GM18499 (cell line): ENCODE results near the gene DKK3.

ENCODE experiments used
- ATAC-seq: cut with Tn5 transposase; IDR thresholded peaks from one replicate; pipeline ENCODE4 v1.9.1; 2021; ENCODE audit warnings: moderate number of reproducible peaks; ENCODE audit not compliant: insufficient read depth, unreplicated experiment

Gene DKK3

DNA sequence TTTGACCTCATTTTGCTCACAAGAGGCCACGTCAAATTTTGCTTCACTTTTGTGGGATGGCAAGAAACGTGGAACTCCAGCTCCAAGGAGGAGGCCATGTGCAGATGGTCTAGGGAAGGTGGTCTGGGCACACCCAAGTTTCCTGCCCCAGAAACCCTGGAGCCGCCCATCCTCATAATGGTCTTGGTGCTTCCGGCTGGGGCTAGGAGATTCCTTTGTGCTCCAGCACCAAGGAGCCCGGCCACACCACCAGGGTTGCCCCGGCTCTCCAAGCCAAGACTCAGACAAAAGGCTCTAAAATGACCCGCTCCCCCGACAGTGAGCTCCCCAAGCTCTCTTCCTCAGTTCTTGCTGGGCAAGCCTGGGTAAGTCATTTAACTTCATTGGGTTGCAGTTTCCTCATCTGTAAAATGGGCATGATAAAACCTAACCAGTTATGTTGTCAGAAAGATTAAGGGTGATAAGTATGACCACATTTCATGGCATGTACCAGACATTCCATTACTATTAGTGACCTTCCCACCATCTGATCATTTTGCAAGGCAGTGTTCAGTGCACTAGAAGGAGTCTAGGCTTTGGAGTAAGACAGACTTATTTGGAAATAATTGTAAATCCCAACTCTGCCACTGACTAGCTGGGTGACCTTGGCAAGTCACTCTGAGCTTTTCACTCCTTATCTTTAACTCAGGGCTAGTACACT lies 23.3 kb downstream of the DKK3 start:
- no peak for ATAC-seq

GRCh38 chr11:11984563-11984962 lies 23.9 kb downstream of the DKK3 start:
- ATAC-seq: no peak

- no peak for ATAC-seq
Measured at GRCh38 chr11:11983427-11983826, 25.0 kb downstream of the DKK3 start.

DNA sequence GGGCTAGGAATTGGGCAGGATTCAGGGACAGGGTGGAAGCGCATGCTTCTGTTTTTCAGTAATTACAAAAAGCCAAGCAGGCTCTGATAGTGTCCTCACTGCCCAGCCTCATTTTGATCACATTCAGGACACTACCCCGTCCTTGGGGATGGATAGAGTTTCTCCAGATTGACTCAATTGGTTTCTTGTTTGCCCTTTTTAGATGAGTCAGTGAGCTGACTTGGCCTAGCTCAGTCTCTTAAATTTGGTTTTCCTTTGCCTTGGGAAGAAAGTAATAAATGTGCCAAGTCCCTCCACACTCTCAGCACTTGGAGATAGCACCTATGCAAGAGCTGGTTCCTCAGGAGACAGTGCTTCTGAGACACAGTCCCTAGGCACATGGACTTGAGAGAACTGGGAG lies 25.5 kb downstream of the DKK3 start:
- no peak for ATAC-seq

GRCh38 chr11:11982461-11982860 lies 26.0 kb downstream of the DKK3 start:
- ATAC-seq: no peak

GRCh38 chr11:11981840-11982239 lies 26.6 kb downstream of the DKK3 start:
- ATAC-seq: no peak

DNA sequence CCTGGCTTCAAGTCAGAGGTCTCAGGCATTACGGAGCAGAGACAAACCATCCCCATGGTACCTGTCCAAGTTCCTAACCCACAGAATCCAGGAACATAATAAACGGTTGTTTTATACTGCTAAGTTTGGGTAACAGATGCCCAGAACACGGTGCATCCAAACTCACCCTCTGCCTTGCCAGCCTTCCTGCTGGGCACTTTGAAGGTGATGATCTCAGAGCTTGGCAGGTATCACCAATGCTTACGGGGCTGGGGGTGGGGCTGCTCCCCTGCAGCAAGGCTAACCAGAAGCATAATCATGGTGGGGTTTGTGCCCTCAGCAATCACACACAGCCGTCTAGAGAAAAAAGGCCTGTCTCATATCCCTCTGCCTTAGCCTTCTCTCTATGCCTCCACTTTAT lies 27.1 kb downstream of the DKK3 start:
- no peak for ATAC-seq

DNA sequence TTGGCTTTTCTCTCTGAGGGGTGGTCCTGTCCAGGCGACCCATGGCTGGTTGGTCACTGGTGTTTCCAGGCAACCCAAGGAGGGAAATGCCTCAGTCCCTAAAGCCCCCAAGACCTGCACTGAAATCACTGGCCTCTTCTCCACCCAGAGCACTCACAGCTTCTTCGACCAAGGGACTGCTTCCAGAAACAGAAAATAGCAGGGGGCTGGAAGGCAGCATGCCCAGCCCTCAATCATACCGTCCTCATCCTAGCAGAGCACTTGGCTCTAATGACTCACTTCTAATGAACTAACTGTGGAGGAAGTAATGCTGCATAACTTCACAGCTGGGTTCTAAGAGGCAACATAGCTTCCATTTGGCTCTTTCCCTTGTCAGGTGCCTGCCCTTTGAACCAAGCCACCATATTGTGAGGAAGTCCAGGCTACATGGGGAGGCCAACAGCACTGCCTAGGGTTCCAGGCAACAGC lies 27.6 kb downstream of the DKK3 start:
- no peak for ATAC-seq

DNA sequence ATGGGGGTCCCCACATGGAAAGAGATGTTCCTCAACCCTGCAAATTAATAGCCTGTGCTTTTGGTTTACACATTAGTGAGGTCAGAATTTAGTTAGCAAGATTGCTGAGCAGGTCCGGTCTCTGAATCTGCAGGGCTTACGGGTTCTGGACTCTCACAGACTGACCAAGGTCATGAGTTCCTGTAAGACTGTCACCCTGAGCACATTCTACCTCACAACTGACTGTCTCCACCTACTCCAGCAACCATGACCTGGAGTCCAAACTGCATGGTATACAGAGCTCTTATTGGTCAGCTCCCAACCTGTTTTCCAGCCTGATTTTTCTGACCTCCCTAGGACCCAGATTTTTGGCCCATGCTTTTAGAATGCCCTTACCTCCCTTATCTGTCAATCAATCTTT lies 28.2 kb downstream of the DKK3 start:
- ATAC-seq: no peak

- ATAC-seq: no peak
Measured at GRCh38 chr11:11979488-11980117, 28.8 kb downstream of the DKK3 start.

DNA sequence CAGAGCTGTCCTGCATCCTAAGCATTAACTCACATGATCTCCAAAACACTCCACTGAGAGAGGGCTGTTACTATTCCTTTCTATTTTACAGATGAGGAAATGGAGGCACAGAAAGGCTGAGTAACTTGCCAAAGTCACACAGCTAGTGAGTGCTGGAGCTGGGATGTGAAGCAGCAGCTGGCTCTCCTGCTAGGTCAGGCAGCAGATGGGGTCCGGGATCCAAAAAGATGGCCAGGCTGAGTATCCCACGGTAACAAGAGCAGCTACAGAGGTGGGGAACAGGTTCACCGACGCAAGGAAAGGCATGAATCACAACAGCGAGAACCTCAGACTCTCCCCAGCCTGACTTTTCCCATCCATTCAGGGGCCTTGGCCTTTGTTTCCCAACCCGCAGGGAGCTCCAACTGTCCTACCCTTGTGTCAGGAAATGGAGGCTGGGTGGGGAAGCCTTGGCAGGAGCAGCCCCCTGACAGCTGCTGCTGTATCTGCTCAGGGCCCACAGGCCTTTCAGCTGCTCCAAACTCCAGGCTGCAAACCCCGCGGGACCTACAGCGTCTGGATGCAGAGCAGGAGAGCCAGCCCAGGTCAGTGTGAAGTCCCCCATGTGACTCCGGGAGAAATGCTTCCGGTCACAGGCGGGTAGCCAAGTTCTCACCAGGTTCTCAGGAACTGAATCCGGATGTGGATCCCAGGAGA lies 29.5 kb downstream of the DKK3 start:
- no peak for ATAC-seq

- no peak for ATAC-seq
Measured at GRCh38 chr11:11978098-11978637, 30.3 kb downstream of the DKK3 start.

DNA sequence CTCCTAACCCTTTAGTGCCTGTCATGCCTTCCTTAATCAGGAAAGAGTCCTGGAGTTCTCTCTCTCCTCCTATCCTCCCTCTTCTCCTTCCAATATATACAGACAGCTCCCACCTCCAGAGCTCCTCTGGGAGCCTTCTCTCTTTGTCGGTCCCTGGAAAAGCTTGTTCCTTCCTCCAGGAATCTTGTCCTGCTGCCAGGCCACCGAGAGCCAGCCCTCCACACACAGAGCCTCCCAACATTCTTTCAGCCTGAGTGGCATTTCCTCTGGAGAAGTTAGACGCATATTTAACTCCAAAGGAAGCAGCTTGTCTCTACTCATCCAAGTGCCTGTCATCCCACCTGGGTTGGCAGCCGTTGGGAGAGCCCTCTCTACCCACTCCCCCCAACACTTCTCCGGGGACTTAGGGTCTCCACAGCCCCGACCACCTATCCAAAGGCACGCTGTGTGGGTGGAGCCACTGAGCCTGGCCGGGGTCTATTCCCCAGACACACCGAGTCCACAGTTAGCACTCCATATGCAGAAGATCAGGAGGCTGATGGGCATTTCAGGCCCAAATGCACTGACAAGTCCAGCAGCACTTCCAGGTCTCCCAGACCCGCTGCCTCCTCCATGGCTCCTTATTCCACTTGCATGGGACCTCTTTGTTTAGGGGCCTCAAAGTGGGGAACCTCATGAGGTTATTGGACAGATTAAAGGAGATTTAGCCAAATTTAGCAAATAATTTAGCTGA lies 31.1 kb downstream of the DKK3 start:
- no peak for ATAC-seq

- ATAC-seq: no peak
Measured at GRCh38 chr11:11976481-11977127, 31.8 kb downstream of the DKK3 start.

GRCh38 chr11:11975201-11976092 lies 33.0 kb downstream of the DKK3 start:
- no peak for ATAC-seq

GRCh38 chr11:11973866-11974265 lies 34.6 kb downstream of the DKK3 start:
- no peak for ATAC-seq

- no peak for ATAC-seq
Measured at GRCh38 chr11:11973361-11973800, 35.0 kb downstream of the DKK3 start.

DNA sequence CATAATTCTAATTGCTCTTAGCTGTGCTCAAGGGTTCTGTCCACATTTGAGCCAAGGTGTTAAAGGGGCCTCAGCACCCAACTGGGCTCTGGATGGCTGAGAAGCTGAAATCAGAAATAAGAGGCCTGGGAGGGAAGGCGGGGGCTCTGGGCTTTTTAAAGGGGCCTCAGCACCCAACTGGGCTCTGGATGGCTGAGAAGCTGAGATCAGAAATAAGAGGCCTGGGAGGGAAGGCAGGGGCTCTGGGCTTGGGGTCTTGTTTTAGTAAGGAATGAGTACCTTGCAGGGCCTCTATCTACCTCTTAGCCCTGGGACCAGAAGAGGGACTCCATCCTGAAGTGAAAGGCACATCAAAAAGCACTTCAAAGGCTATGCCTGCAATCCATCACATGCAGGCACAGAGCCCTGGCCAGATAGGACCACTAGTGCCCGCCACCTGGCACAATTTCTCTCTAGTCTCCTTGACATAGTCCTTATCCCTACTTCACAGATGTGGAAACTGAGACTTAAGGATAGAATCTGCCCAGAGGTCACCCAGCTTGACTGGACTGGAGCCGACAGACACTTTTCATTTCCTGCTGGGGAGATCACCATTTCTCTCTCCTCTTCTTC lies 35.6 kb downstream of the DKK3 start:
- ATAC-seq: no peak
